NCI-H128 (cell line): Measurements from ENCODE around the gene GPR3.
"Not testable (repeated sequence)": the region's sequence is repeated elsewhere in the genome, so short reads cannot be mapped to it uniquely, and the experiment has no call there.

Experiments
- DNase-seq: peaks from one replicate; lab custom pipeline; 2025; ENCODE audit not compliant: unreplicated experiment; lab: John Stamatoyannopoulos, UW

The GPR3 gene

DNA sequence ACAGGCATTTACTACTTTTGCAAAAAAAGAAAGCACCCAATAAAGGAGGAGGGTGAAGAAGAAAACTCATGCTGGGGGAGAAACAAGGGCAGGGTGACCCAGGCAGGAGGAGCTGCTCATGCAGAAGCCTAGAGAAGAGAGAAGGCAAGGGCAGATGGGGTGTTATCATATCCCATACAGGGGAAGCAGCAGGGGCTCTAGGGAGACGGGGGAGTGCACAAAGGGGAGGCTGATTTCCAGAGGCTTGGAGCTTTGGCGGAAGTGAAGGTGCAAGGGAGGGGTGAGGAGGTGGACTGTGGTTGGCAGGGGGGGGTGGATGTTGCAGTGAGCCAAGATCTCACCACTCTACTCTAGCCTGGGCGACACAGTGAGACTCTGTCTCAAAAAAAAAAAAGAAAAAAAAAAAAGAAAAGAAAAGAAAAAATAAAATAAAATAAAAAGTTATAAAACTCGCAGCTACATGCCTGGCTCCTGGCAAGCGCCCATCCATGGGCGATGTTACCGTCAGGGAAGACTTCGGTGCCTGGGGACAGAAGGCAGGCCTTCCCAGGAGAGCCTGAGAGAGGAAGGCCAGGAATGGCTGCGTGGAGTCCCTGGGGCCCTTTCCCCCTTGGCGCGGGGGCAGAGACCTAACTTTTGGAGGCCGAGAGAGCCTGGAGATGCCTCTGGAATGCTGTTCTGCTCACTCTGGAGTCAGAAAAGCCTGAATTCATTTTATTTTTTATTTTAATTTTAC lies 14.5 kb upstream of the GPR3 start:
- no peak for DNase-seq

DNA sequence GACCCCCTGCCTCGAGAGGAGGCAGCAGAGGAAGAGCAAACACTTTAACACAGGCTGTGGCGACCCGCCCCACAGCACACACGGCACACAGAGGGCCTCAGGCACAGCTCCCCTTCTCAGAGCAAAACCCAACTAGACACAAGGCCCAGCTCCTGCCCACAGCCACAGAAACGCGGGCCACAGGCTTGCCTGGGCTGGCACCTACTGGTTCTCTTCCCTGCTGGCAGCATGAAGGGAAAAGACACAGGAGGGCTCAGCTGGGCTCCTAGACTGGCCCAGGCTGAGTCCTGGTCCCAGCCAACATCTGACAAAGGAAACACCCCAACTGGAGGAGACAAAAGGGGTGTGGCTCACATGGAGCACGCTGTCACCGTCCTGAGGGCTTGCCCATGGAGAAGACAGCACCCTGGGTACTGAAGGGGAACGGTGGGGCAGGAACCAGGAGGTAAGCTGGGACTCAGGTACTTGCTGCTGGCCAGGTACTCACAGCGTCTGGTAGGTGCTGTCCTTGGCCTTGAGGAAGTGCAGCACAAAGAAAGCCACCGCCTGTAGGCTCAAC lies 12.8 kb upstream of the GPR3 start:
- no peak for DNase-seq

DNA sequence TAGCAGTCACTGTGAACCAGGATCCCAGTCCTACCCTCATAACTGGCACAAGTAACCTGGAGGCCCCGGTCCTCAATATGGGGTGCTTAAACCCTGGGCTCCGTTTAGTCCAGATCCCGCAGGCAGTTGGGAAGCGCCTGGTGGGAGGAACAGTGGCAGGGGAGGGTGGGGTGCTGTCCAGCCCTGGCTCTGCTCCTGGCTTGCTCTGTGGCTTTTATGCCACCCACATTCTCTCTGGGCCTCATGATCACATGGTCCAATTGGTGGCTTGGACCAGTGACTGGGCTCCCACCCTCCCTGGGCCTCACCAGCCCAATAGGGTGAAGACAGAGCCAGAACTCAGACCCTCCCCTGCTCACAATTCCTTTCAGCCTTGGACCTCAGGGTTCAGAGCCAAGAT lies 12.2 kb upstream of the GPR3 start:
- no peak for DNase-seq

DNA sequence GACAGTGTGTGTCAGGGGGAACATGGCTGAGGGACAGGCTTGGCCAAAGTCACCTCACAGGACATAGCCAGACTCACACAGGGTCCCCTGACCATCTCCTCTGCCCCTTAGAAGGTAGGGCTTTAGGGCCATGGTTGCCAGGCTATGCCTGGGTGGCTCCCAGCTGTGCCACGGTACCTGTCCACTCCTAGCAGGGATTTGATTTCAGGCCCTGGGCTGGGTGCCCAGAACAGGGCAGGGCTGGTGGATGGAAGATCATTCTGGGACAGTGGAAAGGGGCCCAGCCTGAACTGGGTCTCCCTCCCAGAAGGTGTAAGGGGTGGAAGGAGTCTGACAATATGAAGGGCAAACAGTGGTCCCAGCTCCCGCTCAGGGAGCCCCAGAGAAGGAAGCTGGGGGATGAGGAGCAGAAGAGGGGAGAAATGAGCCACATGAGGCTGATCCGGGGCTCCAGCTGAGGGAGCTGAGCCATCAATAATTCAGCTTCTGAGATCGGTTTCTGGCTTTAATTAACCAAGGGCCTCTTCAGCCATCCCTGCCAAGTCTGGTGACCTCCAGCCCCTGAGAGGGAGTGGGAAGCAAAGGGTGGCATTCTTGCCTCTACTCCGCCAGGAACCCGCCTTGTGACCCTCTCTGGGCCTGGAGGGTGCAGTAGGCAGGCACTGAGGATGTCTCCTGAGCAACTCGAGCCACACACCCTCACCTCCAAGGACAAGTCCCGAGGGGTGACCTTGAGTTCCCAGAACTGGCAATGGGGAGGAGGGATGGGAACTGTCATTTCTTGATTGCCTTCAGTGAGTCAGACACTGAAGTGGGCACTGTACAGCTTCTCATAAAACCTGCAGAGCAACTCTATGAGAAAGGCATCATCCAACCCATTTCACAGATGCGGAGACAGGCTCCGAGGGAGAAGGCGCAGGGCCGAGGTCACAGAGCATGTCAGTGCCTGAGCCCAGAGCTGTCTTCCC lies 11.4 kb upstream of the GPR3 start:
- no peak for DNase-seq

DNA sequence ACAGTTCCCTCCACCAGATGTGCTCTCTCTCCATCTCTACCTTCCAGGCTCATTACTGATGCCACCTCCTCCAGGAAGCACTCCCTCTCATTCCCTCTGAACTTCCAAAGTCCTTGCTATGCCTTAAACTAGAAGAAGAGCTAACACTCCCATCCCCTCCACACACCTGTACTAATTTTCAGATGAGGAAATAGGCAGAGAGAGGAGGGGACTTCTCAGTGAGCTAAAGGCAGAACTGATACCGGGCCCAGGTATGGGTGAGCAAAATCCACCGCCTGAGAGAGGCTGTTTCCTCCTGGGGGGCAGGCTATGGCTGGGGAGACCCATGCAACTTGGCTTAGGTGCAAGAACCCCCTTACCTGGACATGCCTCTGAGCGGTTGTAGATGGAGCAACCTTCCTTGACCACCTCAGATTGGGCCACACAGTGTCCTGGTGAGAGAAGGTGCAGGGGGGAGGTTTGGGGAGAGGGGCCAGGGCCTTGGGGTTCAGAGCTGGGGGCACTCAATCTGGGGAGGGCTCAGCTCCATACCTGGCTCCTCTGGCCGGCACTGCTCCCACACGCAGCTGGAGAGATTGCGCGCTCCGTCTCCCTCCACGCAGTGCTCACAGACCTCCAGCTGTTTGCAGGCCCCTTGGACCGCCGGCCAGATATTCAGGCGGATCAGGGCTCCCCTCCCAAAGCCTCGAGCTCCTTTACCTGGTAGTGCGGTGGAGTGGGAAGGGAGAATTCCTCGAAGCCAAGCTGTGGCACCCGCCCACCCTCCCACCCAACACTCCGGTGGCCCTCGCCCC lies 10.3 kb upstream of the GPR3 start:
- DNase-seq, result no peak

DNA sequence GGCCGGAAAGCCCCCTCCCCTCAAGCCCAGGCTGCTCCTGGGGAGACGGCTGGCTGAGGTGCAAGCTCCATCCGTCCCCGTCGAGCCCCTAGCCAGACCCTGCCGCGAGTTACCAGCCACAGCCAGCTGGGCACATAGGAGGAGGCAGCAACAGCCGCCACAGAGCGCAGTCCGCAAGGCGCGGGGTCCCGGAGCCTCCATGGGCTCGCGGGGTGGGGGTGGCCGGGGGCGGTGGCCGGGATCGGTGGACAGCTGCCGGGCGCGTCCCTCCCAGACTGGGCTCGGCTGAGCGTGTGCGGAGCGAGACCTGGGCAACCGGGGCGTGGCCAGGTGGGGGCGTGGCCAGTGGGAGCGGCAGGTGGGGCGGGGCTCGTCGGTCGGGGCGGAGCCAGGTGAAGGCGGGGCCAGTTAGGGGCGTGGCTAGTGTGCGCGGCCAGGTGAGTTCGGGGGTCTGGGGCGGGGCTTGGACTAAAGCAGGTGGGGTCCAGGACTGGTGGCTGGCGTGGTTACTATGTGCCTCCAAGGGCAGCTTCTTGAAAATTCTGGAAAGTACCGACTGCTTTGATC lies 9.3 kb upstream of the GPR3 start, which contains the start of gene CD164L2:
Gene CD164L2 (minus strand): TSS at position 295 of the 567 bp plus-strand sequence. CDS start 94 bp downstream, at position 201.
- DNase-seq, result peak; percentile 12

DNA sequence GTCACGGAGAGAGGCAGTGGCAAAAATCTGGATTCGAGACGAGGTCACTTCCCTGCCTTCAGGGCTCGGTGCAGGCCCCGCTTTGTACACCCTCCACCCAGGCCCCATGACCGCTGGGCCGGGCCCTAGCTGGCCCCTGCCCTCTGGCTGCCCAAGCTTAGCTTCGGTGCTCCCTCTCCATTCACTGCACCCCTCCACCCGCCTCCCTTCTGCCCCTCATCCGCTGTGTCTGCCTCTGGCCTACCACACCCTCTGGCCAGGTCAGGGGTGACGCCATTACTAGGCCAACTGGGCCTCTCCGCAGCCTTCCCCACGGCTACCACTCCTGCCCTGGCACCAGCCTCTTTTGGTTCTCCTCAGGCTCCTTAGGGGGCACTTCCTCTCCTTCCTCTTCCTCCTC lies 8.8 kb upstream of the GPR3 start:
- no peak for DNase-seq

DNA sequence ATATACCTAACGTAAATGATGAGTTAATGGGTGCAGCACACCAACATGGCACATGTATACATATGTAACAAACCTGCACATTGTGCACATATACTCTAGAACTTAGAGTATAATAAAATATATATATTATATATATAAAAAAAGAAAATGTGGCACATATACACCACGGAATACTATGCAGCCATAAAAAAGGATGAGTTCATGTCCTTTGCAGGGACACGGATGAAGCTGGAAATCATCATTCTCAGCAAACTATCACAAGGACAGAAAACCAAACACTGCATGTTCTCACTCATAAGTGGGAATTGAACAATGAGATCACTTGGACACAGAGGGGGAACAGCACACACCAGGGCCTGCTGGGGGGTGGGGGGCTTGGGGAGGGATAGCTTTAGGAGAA lies 7.6 kb upstream of the GPR3 start:
- not testable (repeated sequence) for DNase-seq

DNA sequence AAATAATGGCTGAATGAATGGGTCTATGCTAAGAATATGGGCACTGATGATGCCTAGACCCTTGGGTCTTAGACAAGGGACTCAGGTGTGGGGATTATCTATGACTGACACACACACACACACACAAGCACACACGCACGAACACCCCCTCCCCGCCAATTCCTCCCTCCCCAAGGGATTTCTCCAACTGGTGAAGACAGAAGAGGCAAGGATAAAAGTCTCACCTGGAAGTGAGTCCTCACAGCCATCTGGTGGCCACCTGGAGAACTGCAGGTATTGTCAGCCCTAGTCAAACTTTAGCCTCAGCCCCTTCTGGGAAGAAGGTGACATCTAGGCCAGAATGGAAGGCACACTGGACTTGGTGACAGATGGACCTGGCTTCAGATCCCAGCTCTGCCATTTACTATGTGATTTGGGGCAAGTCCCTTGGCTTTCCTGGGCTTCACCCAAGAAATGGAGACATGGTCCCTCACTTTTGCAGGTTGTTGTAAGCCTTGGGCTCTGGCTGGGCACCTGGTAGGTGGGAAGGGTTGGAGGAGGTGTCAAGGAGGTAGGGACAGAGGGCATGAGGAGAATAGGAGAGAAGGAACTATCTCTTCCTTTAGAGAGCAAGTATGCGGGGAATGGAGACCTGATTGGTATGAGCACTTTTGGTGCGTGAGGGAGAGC lies 4.0 kb upstream of the GPR3 start:
- peak; percentile 56 for DNase-seq

DNA sequence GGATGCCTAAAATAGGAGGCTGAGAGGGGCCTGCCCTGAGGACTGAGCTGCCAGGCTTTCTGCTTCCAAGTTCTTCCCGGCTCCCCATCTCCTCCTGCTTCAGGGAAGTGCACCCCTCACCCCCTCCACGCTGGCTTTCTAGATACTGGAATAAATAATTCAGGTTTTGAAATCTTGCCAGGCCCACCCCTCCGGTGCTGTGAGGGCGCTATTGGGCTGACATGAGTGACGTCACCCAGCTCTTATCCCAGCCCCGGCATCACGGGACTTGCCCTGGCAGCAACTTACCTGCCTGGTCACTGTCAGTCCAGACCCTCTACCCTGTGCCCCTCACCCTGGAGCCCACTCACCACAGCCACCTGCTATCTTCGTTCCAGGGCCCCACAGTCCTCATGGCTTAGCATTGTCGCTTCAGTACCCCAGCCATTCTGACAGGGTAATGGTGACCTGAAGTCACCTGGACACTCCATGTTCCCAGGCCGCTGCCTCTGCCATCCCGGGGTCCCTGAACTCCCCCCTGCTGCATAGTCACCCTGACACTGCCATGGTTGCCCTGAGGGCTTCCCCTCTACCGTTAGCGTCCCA lies 819 bp upstream of the GPR3 start:
- DNase-seq, result peak; percentile 9

DNA sequence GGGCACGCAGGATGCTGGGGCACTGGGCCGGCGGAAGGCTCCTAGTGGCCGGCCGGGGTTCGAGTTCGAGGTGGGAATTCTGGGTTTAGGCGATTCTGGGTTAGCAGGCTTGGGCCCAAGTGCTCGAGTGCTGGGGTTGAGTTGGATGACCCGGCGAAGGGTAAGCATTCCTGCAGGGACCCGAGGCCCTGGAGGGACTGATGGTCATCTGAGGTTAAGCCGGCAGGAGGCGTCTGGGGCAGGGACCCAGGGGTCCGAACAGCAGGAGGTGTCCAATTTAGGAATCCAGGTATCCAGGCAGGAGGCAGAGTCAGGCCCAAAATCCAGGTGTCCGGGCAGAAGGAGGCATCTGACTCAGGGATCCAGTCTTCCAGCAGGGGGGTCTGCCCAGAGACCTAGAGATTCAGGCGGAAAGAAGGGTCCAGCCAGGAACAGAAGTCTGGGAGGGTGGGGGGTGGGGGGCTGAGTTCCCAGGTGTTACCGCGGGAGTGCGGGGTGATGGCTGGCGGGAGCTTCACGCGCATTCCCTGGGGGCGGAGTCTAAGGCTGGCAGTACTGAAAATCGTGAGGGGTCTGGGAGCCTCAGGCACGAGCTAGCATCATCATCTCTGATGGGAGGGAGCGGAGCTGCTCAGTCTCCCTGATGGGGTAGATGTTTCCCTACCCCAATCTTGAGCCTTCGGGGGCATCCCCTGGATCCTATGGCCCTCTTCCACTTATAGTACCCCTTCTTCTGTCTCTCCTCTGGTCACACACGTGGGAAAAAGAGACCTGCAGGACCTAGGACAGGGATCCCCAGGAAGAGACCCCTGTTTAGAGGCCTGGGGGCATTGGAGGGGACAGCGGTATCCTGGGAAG lies 585 bp downstream of the GPR3 start:
- no peak for DNase-seq

DNA sequence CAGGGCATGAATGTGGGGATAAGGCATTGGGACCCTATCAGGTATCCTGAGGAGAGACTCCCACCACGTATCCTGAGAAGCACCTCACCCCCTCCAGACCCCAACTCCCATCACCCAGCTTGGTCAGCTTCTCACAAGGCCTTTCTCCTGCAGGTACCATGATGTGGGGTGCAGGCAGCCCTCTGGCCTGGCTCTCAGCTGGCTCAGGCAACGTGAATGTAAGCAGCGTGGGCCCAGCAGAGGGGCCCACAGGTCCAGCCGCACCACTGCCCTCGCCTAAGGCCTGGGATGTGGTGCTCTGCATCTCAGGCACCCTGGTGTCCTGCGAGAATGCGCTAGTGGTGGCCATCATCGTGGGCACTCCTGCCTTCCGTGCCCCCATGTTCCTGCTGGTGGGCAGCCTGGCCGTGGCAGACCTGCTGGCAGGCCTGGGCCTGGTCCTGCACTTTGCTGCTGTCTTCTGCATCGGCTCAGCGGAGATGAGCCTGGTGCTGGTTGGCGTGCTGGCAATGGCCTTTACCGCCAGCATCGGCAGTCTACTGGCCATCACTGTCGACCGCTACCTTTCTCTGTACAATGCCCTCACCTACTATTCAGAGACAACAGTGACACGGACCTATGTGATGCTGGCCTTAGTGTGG lies 1.3 kb downstream of the GPR3 start:
- DNase-seq, result no peak

DNA sequence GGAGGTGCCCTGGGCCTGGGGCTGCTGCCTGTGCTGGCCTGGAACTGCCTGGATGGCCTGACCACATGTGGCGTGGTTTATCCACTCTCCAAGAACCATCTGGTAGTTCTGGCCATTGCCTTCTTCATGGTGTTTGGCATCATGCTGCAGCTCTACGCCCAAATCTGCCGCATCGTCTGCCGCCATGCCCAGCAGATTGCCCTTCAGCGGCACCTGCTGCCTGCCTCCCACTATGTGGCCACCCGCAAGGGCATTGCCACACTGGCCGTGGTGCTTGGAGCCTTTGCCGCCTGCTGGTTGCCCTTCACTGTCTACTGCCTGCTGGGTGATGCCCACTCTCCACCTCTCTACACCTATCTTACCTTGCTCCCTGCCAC lies 1.8 kb downstream of the GPR3 start:
- DNase-seq, result no peak

DNA sequence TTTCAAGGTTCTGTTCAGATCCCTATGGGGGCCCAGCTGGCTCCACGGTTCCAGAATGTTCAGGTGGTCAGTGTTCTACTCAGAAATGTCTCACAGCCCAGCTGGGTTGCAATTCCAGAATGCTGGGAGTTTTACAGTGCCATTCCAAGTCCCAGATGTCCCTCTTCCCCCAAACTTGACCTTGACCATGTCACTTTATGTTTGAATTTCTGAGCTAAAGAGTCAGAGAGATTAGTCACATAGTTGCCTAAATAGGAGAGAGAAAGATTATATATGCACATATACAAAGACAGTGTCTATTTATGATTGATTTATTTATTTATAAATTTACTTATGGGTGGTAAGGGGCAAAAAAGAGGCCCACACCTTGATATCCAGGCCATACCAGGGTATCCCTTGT lies 2.5 kb downstream of the GPR3 start:
- no peak for DNase-seq

DNA sequence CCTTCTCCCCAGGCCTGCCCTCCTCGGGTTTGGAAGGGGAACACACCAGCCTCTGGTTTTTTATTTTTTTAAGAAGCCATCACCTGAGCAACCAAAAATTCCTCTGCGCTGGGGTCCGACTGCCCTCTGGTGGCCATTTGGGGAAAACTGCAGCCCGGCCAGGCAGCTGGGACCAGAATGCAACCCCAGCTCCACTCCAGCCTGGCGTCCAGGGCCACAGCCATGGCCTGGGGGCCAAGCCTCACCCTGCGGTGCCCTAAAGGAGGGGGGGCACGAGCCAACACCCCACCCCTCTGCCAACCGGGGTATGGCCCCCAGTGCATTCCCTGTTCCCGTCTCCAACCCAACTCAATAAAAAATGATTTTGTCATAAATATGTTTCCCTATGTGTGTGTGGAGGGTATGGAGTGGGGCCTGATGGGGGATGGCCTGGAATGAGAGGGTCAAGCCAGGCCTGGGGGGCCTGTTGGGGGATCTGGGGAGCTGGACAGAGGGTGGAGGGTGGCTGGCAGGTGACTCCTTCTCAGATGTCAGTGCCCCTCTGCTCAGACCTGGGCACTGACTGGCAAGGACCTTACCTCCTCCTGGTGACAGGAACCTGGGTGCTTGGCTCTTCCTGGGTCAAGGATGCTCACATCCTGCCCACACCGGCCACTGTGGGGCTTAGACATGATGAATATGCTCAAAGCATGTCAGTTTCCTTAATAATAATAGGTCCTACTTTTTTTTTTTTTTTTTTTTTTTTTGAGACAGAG lies 3.2 kb downstream of the GPR3 start:
- DNase-seq, result peak; percentile 67

DNA sequence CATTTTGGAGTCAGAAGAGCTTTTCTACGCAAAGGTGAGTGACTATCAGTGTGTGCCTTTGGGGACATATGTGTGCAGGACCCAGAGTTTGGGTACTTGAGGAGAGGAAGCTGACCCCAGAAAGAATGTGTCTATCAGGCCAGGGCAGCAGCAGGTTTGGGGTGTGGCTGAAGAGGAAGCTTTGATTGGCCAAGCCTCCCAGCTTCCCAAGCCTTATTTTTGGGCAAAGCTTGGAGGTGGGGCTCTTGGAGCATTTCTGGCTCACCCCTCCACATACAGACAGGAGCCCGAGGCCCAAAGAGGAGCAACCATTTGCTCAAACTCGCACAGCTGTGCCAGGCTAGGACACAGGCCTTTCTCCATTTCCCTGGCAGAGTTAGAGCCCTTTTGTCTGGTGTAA lies 4.7 kb downstream of the GPR3 start:
- no peak for DNase-seq

DNA sequence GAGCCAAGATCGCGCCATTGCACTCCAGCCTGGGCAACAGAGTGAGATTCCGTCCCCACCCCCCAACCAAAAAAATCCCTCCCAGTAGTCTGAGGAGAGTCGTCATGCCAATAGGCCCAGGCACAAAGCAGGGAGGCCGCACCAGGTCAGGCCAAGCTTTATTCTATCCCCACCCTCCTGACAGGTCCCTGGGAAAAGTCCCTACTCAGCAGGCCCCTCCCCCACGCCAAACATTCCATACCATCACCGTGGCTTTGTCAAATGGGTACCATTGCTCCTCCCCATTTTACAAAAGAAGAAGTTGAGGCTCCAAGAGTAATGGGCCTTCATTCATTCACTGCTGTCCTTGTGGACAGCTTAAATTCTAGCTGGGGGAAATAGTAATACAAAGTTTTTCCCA lies 5.3 kb downstream of the GPR3 start:
- DNase-seq, result no peak
